GM23338 (cell line): ENCODE measurements around the gene TMEM61. TPM values are rescaled to one million over a fixed set of nuclear protein-coding genes. Genes with fewer than 3 reads are reported as not detected.

Experiments used
- ATAC-seq: fragments of 200-7000 bp; cut with Tn5 transposase; 3 replicates; pipeline ENCODE4 v1.9.1; 2020
- DNase-seq: peaks from one replicate; pipeline ENCODE4 v3.0.0-alpha.2; 2015; ENCODE audit warnings: low spot score
- H2AFZ ChIP-seq: fragments of 200-600 bp; sonication (generic); 2 replicates; pipeline ENCODE4 v1.8.0; 2016; ENCODE audit warnings: antibody characterized with exemption, mild to moderate bottlenecking, moderate library complexity
- H3F3A ChIP-seq: fragments of 200-600 bp; sonication (generic); replicated peaks from 2 replicates; pipeline ENCODE4 v1.8.0; 2017; ENCODE audit warnings: antibody characterized with exemption, mixed run types, low read depth
- H3K27ac ChIP-seq: fragments of 200-600 bp; sonication (generic); 2 replicates; pipeline ENCODE4 v1.6.1; 2016; ENCODE audit warnings: low read depth
- H3K27me3 ChIP-seq: fragments of 200-600 bp; sonication (generic); 2 replicates; pipeline ENCODE4 v1.8.0; 2016; ENCODE audit warnings: mild to moderate bottlenecking, mixed run types, moderate library complexity; ENCODE audit not compliant: insufficient read depth
- H3K36me3 ChIP-seq: fragments of 200-600 bp; sonication (generic); 2 replicates; pipeline ENCODE4 v1.8.0; 2016; ENCODE audit warnings: mild to moderate bottlenecking; ENCODE audit not compliant: insufficient read depth
- H3K4me1 ChIP-seq: fragments of 200-600 bp; sonication (generic); 2 replicates; pipeline ENCODE4 v1.8.0; 2016; ENCODE audit warnings: mild to moderate bottlenecking, moderate library complexity; ENCODE audit not compliant: insufficient read depth
- H3K4me2 ChIP-seq: fragments of 200-600 bp; sonication (generic); 2 replicates; pipeline ENCODE4 v1.7.1; 2017; ENCODE audit warnings: mixed run types
- H3K4me3 ChIP-seq: fragments of 200-600 bp; sonication (generic); 2 replicates; pipeline ENCODE4 v1.6.1; 2016; ENCODE audit warnings: mixed run types
- H3K79me2 ChIP-seq: fragments of 200-600 bp; sonication (generic); replicated peaks from 2 replicates; pipeline ENCODE4 v1.8.0; 2017; ENCODE audit warnings: mild to moderate bottlenecking; ENCODE audit not compliant: insufficient read depth
- H3K9me2 ChIP-seq: fragments of 200-600 bp; sonication (generic); 2 replicates; pipeline ENCODE4 v1.8.0; 2017; ENCODE audit not compliant: insufficient read depth
- H4K20me1 ChIP-seq: fragments of 200-600 bp; sonication (generic); replicated peaks from 2 replicates; pipeline ENCODE4 v1.8.0; 2017; ENCODE audit warnings: mild to moderate bottlenecking; ENCODE audit not compliant: insufficient read depth
- H3K27ac Mint-ChIP-seq: 2 replicates; pipeline ENCODE4 v1.8.0; 2020; ENCODE audit warnings: inconsistent platforms, mild to moderate bottlenecking, moderate library complexity, mixed read lengths
- H3K27me3 Mint-ChIP-seq: 3 replicates; pipeline ENCODE4 v1.8.0; 2022; ENCODE audit warnings: low read depth, mild to moderate bottlenecking, moderate library complexity, mixed read lengths, inconsistent platforms; ENCODE audit not compliant: insufficient read depth, poor library complexity
- H3K36me3 Mint-ChIP-seq: 3 replicates; pipeline ENCODE4 v1.8.0; 2021; ENCODE audit warnings: low read depth, mild to moderate bottlenecking, inconsistent platforms, moderate library complexity, mixed read lengths
- H3K4me1 Mint-ChIP-seq: 3 replicates; pipeline ENCODE4 v1.8.0; 2020; ENCODE audit warnings: mild to moderate bottlenecking, inconsistent platforms, mixed read lengths
- H3K4me3 Mint-ChIP-seq: 3 replicates; pipeline ENCODE4 v1.8.0; 2021; ENCODE audit warnings: moderate library complexity, mild to moderate bottlenecking, inconsistent platforms, mixed read lengths
- H3K9me3 Mint-ChIP-seq: 3 replicates; pipeline ENCODE4 v1.8.0; 2020; ENCODE audit warnings: moderate library complexity, mild to moderate bottlenecking, inconsistent platforms, mixed read lengths
- CREB1 ChIP-seq: fragments of 250-450 bp; sonication (Bioruptor Pico); IDR thresholded peaks from 2 replicates; pipeline ENCODE4 v1.5.0; 2020; ENCODE audit warnings: low read depth, mild to moderate bottlenecking, moderate library complexity
- EZH2 ChIP-seq: fragments of 200-600 bp; sonication (generic); IDR thresholded peaks from one replicate; pipeline ENCODE4 v1.8.0; 2017; ENCODE audit warnings: antibody characterized with exemption, mild to moderate bottlenecking, low read depth; ENCODE audit not compliant: unreplicated experiment
- EZH2phosphoT487 ChIP-seq: fragments of 200-600 bp; sonication (generic); IDR thresholded peaks from one replicate; pipeline ENCODE4 v1.8.1; 2018; ENCODE audit warnings: antibody characterized with exemption; ENCODE audit not compliant: unreplicated experiment
- JUNB ChIP-seq: IDR thresholded peaks from one replicate; pipeline ENCODE4 v1.6.1; 2016; ENCODE audit warnings: antibody characterized with exemption; ENCODE audit not compliant: unreplicated experiment
- NANOG ChIP-seq: IDR thresholded peaks from 2 replicates; pipeline ENCODE4 v1.6.1; 2016; ENCODE audit warnings: antibody characterized with exemption, borderline replicate concordance
- POLR2AphosphoS5 ChIP-seq: IDR thresholded peaks from 2 replicates; pipeline ENCODE4 v1.6.1; 2016; ENCODE audit warnings: antibody characterized with exemption, low read depth
- STAT1 ChIP-seq: IDR thresholded peaks from one replicate; pipeline ENCODE4 v1.6.1; 2016; ENCODE audit warnings: antibody characterized with exemption; ENCODE audit not compliant: unreplicated experiment
- ZNF114 ChIP-seq: fragments of 250-450 bp; sonication (Bioruptor Pico); IDR thresholded peaks from 2 replicates; pipeline ENCODE4 v1.5.0; 2020; ENCODE audit warnings: mild to moderate bottlenecking, moderate library complexity
- ZNF331 ChIP-seq: fragments of 250-450 bp; sonication (Bioruptor Pico); IDR thresholded peaks from 2 replicates; pipeline ENCODE4 v1.5.0; 2020; ENCODE audit warnings: low read depth, mild to moderate bottlenecking, moderate library complexity
- polyA plus RNA-seq: library from polyadenylated mRNA; unstranded; fragments of >200 nt; fragmentation: Nextera tagmentation; extraction: Ambion mirVana; gene quantifications from 2 replicates; pipeline ENCODE4 v1.2.1, GENCODE V29; 2016
- total RNA-seq: library from RNA; depleted of rRNA; stranded (reverse); fragments of >200 nt; shearing (Covaris generic); gene quantifications from 2 replicates; pipeline ENCODE4 v1.2.3, GENCODE V29; 2014
- TF ChIP-seq, protein P1 (sequence below), 2 experiments: fragments of 200-600 bp in 1 of 2; sonication (generic) in 1 of 2; conservative IDR thresholded peaks; 2 replicates each; pipeline versions ENCODE4 v1.5.1 to v1.6.1; 2016 to 2017; ENCODE audit warnings: antibody characterized with exemption in 2 of 2, low read depth in 2 of 2, mild to moderate bottlenecking in 2 of 2, moderate library complexity in 1 of 2
- TF ChIP-seq, protein P2 (sequence below): fragments of 250-450 bp; sonication (Bioruptor Pico); IDR thresholded peaks from 2 replicates; pipeline ENCODE4 v1.5.0; 2020; ENCODE audit warnings: mild to moderate bottlenecking, moderate library complexity
- TF ChIP-seq, protein P3 (sequence below): IDR thresholded peaks from one replicate; pipeline ENCODE4 v1.6.1; 2018; ENCODE audit warnings: antibody characterized with exemption; ENCODE audit not compliant: unreplicated experiment
- TF ChIP-seq, protein P4 (sequence below): IDR thresholded peaks from 2 replicates; pipeline ENCODE4 v1.6.1; 2016; ENCODE audit warnings: antibody characterized with exemption

Gene TMEM61
- total and polyA plus RNA-seq, 2 experiments from 2014 or later, result 2.0 to 3.6 TPM

DNA sequence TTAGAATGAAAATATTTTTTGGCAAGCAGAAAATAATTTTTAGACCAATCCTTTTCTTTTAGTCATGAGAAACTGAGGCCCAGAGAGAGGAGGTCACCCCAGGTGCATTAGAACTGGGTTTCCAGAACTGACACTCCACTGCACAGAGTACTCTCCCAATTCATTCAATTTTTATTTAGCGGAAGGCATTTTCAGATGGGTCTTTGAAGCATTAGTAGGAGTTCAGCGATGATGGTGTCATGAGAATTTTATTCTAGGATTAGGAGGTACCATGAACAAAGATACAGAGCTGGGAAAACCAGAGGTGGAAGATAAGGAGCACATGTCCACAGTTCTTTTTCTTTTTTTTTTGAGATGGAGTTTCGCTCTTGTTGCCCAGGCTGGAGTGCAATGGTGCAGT, 61.2 kb downstream of the TMEM61 start:
- Histone ChIP-seq H4K20me1 (peaks cover 51% of the 10 kb centered on the region), H3K79me2 (peaks cover 82% of the 10 kb centered on the region), H3K4me1 (peaks cover 54% of the 10 kb centered on the region), H3F3A (0 out of 2 replicates have a peak, but pooled peaks cover 8% of the 10 kb centered on the region), H3K36me3 (peaks cover 29% of the 10 kb centered on the region), H3K4me3 (peak overlapping the region; percentile 91), H3K27ac (no peak overlapping the region), H3K4me2 (peak overlapping the region; percentile 94), H3K27me3 (peaks cover 37% of the 10 kb centered on the region), H3K9me2 (no peaks in the 10 kb centered on the region), H2AFZ (no peak overlapping the region)
- TF ChIP-seq STAT1, result no peak
- TF ChIP-seq, protein P1, sequence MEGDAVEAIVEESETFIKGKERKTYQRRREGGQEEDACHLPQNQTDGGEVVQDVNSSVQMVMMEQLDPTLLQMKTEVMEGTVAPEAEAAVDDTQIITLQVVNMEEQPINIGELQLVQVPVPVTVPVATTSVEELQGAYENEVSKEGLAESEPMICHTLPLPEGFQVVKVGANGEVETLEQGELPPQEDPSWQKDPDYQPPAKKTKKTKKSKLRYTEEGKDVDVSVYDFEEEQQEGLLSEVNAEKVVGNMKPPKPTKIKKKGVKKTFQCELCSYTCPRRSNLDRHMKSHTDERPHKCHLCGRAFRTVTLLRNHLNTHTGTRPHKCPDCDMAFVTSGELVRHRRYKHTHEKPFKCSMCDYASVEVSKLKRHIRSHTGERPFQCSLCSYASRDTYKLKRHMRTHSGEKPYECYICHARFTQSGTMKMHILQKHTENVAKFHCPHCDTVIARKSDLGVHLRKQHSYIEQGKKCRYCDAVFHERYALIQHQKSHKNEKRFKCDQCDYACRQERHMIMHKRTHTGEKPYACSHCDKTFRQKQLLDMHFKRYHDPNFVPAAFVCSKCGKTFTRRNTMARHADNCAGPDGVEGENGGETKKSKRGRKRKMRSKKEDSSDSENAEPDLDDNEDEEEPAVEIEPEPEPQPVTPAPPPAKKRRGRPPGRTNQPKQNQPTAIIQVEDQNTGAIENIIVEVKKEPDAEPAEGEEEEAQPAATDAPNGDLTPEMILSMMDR (conservative IDR thresholded peaks at IDR 0.05; ENCODE audit: low read depth in 2 of 2), result no peak
- TF ChIP-seq, protein P2, sequence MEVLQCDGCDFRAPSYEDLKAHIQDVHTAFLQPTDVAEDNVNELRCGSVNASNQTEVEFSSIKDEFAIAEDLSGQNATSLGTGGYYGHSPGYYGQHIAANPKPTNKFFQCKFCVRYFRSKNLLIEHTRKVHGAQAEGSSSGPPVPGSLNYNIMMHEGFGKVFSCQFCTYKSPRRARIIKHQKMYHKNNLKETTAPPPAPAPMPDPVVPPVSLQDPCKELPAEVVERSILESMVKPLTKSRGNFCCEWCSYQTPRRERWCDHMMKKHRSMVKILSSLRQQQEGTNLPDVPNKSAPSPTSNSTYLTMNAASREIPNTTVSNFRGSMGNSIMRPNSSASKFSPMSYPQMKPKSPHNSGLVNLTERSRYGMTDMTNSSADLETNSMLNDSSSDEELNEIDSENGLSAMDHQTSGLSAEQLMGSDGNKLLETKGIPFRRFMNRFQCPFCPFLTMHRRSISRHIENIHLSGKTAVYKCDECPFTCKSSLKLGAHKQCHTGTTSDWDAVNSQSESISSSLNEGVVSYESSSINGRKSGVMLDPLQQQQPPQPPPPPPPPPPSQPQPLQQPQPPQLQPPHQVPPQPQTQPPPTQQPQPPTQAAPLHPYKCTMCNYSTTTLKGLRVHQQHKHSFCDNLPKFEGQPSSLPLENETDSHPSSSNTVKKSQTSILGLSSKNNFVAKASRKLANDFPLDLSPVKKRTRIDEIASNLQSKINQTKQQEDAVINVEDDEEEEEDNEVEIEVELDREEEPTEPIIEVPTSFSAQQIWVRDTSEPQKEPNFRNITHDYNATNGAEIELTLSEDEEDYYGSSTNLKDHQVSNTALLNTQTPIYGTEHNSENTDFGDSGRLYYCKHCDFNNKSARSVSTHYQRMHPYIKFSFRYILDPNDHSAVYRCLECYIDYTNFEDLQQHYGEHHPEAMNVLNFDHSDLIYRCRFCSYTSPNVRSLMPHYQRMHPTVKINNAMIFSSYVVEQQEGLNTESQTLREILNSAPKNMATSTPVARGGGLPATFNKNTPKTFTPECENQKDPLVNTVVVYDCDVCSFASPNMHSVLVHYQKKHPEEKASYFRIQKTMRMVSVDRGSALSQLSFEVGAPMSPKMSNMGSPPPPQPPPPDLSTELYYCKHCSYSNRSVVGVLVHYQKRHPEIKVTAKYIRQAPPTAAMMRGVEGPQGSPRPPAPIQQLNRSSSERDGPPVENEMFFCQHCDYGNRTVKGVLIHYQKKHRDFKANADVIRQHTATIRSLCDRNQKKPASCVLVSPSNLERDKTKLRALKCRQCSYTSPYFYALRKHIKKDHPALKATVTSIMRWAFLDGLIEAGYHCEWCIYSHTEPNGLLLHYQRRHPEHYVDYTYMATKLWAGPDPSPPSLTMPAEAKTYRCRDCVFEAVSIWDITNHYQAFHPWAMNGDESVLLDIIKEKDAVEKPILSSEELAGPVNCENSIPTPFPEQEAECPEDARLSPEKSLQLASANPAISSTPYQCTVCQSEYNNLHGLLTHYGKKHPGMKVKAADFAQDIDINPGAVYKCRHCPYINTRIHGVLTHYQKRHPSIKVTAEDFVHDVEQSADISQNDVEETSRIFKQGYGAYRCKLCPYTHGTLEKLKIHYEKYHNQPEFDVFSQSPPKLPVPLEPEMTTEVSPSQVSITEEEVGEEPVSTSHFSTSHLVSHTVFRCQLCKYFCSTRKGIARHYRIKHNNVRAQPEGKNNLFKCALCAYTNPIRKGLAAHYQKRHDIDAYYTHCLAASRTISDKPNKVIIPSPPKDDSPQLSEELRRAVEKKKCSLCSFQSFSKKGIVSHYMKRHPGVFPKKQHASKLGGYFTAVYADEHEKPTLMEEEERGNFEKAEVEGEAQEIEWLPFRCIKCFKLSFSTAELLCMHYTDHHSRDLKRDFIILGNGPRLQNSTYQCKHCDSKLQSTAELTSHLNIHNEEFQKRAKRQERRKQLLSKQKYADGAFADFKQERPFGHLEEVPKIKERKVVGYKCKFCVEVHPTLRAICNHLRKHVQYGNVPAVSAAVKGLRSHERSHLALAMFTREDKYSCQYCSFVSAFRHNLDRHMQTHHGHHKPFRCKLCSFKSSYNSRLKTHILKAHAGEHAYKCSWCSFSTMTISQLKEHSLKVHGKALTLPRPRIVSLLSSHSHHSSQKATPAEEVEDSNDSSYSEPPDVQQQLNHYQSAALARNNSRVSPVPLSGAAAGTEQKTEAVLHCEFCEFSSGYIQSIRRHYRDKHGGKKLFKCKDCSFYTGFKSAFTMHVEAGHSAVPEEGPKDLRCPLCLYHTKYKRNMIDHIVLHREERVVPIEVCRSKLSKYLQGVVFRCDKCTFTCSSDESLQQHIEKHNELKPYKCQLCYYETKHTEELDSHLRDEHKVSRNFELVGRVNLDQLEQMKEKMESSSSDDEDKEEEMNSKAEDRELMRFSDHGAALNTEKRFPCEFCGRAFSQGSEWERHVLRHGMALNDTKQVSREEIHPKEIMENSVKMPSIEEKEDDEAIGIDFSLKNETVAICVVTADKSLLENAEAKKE, result no peak
- TF ChIP-seq POLR2AphosphoS5, result no peak
- TF ChIP-seq, protein P3, sequence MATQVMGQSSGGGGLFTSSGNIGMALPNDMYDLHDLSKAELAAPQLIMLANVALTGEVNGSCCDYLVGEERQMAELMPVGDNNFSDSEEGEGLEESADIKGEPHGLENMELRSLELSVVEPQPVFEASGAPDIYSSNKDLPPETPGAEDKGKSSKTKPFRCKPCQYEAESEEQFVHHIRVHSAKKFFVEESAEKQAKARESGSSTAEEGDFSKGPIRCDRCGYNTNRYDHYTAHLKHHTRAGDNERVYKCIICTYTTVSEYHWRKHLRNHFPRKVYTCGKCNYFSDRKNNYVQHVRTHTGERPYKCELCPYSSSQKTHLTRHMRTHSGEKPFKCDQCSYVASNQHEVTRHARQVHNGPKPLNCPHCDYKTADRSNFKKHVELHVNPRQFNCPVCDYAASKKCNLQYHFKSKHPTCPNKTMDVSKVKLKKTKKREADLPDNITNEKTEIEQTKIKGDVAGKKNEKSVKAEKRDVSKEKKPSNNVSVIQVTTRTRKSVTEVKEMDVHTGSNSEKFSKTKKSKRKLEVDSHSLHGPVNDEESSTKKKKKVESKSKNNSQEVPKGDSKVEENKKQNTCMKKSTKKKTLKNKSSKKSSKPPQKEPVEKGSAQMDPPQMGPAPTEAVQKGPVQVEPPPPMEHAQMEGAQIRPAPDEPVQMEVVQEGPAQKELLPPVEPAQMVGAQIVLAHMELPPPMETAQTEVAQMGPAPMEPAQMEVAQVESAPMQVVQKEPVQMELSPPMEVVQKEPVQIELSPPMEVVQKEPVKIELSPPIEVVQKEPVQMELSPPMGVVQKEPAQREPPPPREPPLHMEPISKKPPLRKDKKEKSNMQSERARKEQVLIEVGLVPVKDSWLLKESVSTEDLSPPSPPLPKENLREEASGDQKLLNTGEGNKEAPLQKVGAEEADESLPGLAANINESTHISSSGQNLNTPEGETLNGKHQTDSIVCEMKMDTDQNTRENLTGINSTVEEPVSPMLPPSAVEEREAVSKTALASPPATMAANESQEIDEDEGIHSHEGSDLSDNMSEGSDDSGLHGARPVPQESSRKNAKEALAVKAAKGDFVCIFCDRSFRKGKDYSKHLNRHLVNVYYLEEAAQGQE, result no peak
- TF ChIP-seq JUNB, result no peak
- no peak for TF ChIP-seq NANOG
- TF ChIP-seq, protein P4, sequence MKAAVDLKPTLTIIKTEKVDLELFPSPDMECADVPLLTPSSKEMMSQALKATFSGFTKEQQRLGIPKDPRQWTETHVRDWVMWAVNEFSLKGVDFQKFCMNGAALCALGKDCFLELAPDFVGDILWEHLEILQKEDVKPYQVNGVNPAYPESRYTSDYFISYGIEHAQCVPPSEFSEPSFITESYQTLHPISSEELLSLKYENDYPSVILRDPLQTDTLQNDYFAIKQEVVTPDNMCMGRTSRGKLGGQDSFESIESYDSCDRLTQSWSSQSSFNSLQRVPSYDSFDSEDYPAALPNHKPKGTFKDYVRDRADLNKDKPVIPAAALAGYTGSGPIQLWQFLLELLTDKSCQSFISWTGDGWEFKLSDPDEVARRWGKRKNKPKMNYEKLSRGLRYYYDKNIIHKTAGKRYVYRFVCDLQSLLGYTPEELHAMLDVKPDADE, result no peak
- TF ChIP-seq ZNF114, result no peak
- TF ChIP-seq CREB1 (CRISPR knock-in tag), result no peak
- TF ChIP-seq ZNF331 (CRISPR knock-in tag), result no peak
- TF ChIP-seq EZH2, result no peak
- no peak for TF ChIP-seq EZH2phosphoT487
- ATAC-seq (no peak), DNase-seq (no peak)
- Mint-ChIP-seq H3K27ac (no peak overlapping the region), H3K4me3 (peak overlapping the region; percentile 85; the same call in 2 of the 3 replicates), H3K9me3 (no peaks in the 10 kb centered on the region), H3K27me3 (peaks cover 41% of the 10 kb centered on the region), H3K36me3 (peaks cover 28% of the 10 kb centered on the region), H3K4me1 (peaks cover 32% of the 10 kb centered on the region)
